Stimulated activated CD8-positive, alpha-beta memory T cell treated with anti-CD3 and anti-CD28 coated beads, Interleukin-12 subunit alpha, Interleukin-12 subunit beta, amount 100 ng/mL, for 1 hour (primary cell): ENCODE measurements around the gene ATP8A1.
"Not testable (repeated sequence)": the region's sequence is repeated elsewhere in the genome, so short reads cannot be mapped to it uniquely, and the experiment has no call there.

Experiments
- DNase-seq: peaks from one replicate; pipeline ENCODE4 v3.0.0-alpha.2; 2020; ENCODE audit warnings: low read depth

Gene ATP8A1

DNA sequence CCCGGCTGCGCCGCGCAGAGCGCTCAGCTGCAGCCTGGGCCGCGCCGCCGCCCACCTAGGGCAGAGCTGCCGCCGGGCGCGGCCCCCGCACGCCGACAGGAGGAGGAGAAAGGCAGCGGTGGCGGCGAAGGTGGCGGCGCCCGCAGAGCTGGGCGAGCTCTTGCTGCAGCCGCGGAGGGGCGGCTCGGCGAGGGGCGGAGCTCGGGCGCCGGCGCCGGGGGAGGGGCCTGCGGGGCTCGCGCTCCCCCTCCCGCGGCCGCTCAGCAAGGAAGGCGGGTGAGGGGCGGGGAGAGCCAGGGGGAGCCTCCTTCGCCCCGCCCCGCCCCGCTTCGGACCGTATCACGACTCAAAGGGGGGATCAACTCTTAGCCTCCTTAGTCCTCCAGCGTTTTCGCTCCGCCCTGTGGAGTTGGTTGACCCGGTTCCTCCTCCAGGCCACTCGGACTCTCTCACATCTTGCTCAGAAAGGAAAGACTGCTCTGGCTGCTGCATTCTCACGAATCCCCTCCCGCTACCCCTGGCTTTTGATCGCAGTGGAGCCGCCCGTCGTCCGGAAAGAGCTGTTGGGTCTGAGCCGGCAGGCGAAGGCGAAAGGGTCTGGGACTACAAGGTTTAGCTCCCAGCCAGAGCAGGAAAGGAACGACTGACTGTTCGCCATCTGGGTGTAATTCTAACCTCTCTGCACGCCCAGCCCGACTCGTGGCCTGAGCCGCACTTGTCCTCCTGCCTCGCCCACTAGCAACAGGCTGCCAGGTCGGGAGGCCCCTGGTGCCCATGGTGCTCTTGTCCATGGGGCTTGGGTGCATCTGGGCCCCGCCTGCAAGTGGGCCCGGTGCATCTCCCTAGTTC lies at the start of gene ATP8A1:
Gene ATP8A1 (minus strand): TSS at position 162 of the 849 bp plus-strand sequence. CDS start 232 bp downstream, outside the sequence.
- DNase-seq = peak; percentile 86

DNA sequence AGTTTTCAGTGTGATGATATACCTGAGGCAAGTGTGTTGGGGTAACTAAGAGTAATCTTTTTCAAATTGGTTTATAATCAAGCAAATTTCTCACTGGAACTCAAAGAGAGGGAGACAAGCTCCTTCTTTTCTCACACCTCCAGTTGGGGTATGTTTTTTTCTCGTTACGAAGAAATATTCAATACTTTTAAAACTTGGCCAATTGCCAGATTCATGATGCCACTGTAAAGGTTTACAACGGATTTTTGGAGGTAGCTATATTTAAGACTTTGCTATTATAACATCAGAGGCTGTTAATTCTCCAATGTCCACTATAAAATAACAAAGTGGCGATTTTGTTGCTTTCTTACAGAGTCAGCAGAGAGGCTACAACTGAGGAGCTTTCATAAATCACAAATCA lies 49.2 kb upstream of the ATP8A1 start:
- DNase-seq = no peak

DNA sequence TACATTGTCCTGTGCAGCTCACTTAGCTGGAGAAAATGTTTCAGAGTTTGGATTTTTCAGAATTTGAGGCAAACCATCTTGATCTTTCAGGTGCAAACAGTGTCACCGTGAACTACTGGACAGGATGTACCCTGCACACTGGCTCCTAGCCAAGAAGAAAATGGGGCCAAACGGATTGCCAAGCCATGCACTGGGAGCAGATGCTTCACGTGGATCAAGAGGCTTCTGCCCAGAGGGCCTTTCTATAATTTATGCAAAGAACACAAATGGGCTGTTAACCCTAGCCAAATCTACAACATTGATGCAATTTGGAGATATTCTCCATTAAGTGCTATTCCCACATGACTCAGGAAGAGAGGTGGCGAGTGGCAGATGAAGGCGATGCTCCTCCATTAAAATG lies 46.9 kb upstream of the ATP8A1 start:
- DNase-seq = no peak

DNA sequence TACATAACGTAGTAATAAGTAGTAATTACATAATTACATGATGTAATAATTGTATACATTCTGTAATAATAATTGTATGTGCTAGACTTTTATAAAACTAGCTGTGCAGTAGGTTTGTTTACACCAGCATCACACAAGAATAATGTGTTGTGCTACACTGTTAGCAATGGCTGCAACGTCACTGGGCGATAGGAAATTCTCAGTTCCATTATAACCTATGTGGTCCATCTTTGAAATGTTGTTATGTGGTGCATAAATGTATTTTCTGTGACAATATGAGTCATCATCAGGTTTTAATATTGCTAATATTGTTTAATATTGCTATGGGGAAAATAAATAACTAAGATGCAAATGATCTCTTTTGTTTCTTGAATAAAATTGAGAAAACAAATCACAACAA lies 46.0 kb upstream of the ATP8A1 start:
- no peak for DNase-seq

DNA sequence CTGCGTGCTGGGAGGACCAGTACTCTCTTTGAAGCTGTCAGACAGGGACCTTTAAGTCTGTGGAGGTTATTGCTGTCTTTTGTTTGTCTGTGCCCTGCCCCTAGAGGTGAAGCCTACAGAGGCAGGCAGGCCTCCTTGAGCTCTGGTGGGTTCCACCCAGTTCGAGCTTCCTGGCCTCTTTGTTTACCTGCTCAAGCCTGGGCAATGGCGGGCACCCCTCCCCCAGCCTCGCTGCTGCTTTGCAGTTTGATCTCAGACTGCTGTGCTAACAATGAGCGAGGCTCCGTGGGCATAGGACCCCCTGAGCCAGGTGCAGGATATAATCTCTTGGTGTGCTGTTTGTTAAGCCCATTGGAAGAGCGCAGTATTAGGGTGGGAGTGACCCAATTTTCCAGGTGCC lies 44.9 kb upstream of the ATP8A1 start:
- DNase-seq = not testable (repeated sequence)

DNA sequence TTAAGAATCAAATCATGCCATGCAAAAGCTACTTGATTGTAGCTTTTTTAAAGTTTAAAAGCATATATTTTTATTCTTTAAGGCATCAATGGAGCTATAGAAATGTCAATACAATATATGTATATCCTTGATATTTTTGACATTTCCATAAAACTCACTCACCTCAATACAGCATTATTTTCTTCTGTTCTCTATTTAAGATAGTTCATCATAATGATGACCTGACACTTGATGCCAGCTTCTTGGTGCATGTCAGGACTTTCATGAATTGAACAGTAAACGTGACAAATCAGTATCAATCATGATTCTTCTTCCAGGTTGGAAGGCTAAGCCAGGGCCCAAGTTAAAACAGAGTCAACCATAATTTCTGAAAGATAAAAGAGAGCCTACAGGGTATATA lies 33.6 kb upstream of the ATP8A1 start:
- DNase-seq = no peak

DNA sequence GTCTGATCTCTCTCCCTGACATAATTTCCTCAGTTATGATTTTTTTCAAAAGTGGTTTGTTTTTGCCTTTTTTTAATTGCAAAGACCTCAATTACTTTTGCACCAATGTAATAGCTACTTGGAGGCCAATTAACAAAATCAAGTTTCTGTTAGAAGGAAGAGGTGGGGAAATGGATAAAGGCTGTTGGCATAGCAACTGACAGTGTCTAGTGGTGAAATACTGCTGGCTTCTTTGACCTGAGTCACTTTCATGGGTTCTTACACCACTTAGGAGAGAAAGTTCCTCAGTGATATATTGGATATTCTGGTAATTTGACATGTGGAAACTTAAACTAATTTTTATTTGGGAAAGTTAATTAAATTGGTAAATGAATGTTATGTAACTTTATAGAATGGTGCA lies 26.5 kb upstream of the ATP8A1 start:
- DNase-seq = no peak

DNA sequence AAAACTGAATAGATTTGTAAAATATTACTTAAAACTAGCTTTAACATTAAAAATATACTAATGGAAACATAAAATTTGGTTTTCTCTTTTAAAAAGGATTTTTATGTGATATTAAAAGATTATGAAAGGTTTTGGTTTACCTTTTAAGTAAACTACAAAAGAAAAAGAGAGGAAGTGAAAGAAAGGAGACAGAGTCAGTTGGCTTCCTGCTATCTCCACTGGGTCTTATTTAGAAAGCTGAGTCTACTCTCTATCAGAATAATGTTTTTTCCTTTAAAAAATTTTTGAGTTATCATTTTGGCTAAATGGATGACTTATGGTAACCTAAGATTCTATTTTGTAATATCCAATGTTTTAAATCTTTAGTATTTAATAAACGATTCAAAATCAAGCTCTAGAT lies 21.6 kb upstream of the ATP8A1 start:
- DNase-seq = no peak

DNA sequence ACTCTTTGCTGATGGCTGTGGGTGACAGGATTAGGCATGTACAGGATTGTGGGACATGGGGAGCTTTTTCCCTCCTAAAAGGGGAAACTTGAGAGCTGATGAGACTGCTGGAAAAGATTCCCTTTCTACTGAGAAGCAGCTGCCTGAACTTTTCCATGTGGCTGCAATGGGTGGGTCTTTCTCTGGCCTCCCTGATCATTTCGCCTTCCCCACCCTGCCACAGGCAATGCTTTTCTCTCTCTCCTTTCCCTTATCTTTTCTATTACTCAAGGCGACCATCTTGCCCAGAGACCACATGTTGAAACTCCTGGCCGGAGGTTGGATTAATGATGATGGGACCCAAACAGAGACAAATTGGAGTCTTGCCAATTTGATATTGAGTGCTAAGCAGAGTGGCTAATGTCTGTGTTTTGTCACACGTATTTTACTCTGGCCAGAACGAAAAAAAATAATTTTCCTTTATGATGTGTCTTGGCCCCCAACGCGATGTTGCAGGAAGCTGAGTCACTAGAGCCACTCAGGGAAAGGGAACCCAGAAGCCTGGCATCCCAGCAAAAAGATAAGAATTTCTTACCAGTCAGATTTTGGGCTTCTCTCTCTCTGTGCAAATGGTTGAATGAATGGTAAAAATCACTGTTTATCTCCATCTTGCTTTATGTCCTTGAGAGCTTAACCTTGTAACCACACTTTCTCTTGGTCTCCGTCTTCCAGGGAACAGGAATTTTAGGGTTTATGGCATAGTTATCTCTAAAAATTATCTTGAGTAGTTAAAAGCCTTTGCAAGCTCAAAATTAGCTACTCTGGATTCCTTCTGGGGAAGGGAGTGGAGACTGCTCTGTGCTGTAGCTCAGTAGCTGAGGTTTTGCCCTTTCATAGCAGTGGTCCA lies 19.4 kb upstream of the ATP8A1 start:
- no peak for DNase-seq

DNA sequence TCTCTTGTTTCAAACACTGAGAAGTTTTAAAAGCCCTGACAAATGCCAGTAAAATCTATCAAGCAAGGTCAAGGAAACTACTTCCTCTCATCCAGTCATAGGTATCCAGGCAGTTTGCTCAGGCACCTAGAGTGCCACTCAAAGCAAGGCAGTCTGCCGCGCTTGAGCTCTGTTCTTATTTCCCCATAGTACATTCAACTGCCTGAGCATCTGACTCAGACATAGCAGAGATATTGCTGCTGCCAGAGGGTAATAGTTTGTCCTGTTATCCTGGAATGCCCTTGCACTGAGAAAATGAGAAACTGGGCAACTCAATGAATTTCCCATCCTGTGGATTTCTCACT lies 16.1 kb upstream of the ATP8A1 start:
- peak; percentile 4 for DNase-seq

DNA sequence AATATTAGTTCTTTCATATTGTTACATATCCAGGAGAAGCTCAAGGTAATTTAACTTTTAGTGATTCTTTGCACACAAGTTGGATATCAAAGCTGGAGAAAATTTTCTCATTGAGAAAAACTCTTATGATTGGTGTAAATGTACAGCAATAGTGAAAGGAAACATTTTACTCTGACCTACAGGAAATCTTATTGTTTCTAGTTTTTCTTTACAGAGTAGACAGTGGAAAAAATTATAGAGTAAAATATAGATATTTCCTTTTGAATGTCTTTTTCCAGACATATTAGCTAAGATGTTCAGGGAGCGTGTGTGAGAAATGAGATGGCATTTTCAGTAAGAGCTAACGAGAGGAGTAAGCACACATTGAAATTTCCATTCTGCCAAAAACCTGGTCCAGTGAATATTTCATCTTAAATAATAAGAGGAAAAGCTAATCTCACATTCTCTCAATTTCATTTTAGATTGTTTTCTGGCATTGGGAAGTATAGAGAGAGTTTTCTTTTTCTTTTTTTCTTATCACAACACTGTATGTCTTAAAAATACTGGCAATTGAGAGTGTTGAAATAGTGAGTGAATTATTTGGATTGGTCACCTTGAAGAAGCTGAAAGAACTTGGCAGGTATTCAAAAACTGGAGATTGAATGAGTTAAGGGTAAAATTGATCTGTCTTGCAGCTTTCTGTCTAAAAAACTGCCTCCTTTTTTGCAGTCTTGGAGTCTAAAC lies 15.6 kb upstream of the ATP8A1 start:
- DNase-seq = no peak

DNA sequence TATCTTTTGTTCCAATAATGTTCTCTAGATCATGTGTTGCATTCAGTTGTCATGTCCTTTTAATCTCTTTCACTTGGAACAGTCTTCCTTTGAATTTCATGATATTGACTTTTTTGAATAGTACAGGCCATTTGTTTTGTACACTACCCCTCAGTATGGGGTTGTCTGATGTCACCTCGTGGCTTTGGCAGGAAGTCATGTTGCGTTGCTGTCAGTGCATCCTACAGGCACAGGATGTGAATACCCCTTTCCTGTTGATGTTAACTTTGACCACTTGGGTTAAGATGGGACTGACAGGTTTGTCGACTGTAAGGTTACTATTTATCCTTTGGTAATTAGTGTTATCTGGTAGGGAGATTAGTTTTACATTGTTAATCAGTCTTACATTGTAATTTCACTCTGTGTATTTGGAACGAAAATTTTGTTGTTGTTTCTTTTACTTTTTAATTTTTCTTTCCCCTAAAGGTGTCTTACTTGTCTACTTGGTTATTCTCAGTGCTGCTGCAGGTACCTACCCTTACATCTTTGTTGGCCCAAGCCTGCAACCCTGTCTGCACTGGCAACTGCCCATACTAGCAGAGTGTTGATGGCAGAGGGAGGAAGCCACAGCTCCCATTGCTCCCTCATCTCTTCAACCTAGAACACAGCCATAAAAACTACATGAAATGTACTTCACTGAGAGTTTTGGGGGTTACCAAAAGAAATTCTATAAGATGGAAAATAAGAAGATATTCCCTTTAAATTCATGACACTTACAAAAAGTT lies 14.7 kb upstream of the ATP8A1 start:
- DNase-seq = peak; percentile 16

DNA sequence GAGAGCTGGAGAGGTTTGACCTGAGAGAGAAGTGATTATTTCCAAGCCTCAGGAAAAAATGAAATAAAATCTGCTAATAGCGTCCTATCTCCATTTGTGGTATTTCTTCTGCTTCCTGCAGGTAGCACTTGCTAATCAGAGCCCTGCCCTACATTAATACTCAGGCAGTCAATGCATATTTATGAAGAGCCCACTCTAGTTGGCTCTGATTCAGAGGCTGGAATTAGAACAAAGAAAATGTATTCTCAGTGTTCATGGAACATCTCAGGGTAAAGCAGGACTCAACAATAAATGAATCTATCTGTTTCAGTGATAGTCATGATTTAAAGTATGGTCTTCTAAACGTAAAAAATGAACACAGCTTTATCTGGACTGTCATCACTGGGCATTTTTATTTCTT lies 1.4 kb upstream of the ATP8A1 start:
- DNase-seq = no peak

DNA sequence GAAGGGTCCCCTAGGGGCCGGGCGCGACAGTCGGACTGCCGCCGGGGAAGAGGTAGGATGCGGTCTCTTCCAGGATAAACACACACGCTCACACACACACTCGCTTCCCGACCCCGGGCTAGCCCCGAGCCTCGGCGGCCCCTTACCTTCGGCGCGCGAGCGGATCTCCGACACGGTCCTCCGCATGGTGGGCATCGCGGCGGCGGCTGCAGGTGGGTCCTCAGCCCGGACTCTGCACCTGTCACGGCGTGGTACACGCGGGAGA lies 294 bp downstream of the ATP8A1 start:
- no peak for DNase-seq

DNA sequence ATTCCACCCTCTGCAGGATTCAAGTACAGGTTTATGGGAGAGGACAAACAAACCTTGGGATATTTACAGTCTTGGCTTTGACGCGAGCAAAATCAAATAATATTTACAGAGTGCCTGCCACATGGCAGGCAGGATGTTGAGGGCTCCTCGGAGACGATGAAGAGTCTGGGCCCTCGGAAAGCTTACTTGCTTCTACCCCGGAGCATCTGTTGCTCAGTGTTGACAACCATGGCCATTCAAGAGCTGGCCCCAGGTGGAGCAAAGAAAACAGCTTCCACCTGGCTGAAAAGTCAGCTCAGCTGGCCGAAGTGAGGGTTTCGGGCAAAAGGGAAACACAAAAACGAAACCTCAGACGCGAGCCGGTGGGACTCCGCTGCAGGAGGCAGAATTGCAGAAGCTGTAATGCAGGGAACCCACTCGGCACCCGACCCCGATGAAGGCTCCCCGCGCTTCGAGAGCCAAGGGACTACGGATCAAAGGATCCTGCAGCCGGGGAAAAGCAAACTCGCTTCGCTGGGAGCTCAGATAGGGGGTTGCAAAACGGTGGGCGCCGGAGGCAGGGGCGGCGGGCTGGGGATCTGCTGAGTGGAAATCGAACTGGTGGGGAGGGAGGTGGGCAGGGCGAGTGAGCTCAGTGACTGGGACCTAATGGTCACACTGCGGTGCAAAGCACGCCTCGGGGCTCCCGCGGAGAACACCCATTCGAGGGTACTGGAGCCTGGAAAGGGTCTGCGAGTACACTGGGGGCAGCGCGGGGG lies 805 bp downstream of the ATP8A1 start:
- peak; percentile 12 for DNase-seq

DNA sequence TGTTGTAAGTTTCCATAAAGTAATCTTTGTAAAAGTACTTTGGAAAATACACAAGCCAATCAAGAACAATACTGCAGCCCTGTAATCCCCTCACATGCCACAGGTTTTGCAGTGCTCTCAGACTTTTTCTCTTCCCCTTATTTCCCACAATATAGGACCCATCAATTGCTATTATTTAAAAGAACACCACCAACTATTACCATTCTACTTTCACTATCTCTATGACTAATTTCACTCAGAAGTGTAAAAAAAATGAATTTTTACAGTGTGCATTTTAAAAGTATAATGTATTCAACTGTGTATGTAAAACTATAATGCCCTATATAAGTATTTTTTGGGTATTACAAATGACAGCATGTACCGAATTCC lies 1.7 kb downstream of the ATP8A1 start:
- no peak for DNase-seq

DNA sequence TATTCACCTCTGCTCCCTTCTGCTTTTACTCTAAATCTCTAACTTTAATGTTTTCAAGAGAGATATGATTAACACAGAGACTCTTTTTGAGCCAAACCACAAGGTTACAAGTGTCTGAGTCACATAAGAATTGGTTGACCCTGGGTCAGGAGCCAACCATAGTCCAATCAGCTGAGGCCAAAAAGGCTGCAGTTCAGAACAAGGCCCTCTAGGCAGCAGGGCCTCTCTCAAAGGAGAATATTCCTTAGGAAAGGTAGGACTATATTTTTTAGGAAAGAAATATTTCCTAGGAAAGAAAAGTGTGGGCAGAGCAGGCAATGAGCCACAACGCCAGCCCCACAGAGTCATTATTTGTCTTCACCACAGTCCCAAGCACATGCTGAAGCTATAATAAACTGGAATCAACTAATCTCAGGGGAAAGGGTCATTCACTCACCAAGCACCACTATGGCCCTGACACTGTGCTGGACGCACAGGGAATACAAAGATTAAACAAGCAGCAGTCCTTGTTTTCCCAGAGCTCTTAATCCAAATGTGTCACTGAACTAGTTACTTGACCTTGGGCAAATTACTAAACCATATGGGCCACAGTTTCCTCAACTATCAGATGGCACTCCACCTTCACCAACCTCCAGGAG lies 2.2 kb downstream of the ATP8A1 start:
- no peak for DNase-seq

DNA sequence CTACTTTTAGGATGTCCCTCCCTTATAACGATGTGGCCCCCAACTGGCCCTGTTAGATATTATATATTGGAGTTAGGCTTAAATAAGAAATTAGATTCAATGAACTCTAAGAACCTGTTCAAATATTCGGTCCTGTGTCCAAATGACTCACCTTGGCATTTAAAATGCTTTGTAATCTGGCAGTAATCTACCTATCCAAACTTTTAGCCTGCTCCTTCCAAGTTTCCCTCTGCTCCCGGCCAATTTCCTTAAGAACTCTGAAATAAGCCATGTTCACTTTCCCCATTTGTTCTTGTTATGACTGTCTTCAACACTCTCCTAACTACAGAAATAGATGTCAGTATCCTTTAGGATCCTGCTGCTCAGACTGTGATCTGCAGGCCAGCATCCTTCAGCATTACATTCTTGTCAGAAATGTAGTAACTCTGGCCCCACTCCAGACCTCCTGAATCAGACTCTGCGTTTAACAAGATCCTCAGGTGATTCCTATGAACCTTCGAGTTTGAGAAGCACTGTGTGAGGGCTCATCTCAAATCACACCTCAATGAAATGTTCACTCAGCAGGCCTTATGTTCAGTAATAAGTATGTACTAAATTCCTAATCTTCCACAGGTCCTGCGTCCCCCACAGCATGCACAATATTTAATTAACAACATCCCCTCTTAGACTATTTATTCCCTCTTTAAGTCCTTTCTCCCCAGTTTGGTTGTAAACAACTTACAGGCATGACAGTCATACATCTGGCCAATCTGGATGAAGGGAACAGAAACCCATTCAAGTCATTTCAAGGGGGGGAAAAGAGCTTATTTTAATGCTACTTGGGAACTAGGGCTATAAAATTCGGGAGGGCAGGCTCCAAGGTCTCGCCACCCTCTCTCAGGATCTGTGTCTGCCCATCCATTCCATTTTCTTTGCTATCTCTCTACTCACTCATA lies 3.0 kb downstream of the ATP8A1 start:
- no peak for DNase-seq

DNA sequence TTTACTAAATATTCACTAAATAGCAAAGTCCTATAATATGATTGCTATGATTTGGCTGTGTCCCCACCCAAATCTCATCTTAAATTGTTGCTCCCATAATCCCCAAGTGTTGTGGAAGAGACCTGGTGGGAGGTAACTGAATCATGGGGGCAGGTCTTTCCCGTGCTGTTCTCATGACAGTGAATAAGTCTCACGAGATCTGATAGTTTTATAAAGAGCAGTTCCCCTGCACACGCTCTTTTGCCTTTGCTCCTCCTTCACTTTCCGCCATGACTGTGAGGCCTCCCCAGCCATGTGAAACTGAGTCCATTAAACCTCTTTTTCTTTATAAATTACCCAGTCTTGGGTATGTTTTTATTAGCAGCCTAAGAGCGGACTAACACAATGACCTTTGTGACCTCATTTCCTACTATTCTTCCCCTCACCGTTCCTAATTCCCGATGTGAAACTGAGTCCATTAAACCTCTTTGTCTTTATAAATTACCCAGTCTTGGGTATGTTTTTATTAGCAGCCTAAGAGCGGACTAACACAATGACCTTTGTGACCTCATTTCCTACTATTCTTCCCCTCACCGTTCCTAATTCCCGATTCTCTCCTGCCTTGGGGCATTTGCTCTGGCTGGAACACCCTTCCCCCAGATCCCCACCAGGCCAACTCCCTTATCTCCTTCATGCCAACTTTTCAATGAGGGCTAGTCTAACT lies 4.2 kb downstream of the ATP8A1 start:
- DNase-seq = not testable (repeated sequence)
